Inflammatory macrophage treated with lipopolysaccharide for 4 hours (primary cell): ENCODE data around the gene STK38.

Source experiments
- DNase-seq: peaks from one replicate; pipeline ENCODE4 v3.0.0-alpha.2; 2020

STK38 gene

DNA sequence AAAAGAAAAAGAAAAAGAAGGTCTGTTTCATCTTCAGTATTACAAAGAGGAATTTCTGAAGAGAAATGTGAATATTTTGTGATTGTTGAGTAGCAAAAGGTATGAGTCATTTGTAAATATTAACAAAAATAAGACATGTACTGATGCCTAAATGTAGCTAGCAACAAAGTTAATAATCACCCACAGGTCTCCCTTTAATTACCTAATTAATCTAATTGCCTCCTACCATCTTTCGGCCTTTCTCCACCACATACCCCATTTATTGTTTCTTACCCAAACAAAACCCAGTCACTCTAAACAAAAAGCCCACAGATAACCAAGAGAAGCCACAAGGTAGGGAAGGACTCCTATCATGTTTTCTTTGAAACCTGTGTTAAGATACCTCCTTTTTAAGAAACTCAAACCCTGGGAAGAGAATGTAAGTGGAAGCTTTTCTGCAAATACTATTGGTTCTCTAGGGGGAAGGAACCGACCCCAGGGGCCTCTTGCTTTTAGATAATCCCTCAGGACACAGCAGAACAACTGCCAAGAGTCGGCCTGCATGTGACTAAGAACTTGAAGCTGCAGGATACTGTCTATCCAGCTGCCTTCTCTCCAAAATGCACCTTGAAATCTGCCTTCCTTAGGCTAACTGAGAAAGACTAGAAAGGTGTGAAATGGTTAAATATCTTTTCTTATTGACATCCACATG lies 16.1 kb upstream of the STK38 start:
- DNase-seq = no peak

- DNase-seq = no peak
Observed at GRCh38 chr6:36560822-36561221, 13.5 kb upstream of the STK38 start.

DNA sequence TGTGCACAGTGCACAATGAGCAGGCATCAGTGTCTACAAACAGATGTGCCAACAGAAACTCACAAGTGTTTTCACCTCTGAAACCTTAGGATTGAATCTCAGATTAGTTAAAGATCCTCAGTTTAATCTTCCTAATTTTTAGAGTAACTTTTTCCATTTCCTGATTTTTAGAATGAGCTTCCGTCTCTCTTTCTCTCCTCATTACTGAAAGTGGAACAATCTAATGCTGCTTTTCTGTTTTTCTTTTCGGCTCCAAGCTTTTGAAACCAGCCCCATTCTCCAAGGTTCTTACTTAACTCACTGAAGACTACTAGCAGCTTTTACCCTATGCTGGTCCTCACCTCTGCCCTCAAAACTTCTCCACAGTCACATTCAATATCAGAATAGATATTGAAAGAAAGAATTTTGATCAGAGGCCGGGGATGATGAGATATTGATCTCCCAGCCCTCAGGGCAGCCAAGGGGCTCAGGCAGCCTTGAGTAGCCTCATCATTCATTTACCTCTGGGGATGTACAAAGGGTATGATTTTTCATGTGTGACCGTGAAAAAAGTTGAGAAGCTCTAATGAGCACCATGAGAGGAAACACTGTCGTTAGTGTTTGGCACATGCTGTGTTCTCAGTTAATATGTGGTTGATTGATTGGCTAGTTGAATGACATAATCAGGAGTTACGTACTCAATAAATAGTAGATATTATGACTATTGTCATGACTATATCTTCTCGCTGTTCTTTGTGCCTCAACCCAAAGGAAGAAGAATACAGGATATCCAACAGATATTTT lies 11.9 kb upstream of the STK38 start:
- DNase-seq = peak; percentile 66

- peak; percentile 40 for DNase-seq
Observed at GRCh38 chr6:36556281-36556680, 9.0 kb upstream of the STK38 start.

DNA sequence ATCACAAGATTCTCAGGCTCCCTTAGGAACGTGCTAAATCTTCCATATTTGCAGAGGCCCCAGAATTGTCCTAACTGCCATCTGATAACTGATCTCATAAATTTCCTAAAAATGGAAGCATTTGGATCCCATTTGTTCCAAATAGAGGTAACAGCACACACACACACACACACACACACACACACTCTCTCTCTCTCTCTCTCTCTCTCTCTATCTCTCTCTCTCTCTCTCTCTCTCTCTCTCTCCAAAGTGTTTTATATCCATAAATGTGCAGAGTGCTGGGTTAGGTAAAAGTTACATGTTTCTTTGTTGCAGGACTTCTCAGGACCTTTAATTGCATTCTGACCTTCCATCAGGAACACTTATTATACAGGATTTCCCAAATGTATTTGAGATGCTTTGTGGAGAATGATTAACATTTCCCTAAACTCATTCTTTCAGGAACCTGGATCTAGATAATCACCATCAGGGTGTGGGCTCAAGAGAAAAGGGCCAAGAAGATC lies 8.5 kb upstream of the STK38 start:
- no peak for DNase-seq

DNA sequence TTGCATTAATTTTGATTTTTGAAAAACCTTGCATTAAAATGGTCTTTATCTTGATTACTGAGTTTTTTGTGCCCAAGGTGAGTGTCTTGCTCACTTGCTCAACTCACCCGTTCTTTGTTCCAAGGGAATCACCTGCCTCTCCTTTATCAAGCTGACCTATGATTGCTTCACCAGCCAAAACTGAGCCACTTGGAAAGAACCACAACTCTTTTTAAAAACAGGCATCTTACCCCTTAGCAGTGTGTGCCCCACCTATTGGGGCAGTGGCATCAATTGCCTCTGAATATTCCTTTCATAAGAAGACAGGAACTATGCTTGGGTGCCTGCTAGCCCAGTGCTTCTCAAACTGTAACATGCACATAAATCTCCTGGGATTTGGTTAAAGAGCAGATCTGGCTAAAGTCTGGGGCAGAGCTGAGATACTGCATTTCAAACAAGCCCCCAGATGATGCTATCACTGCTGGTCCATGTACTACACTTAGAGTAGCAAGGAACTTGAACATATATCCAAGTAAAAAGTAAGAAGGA lies 3.3 kb upstream of the STK38 start:
- DNase-seq = no peak

GRCh38 chr6:36548401-36548743 lies 1.1 kb upstream of the STK38 start:
- no peak for DNase-seq

DNA sequence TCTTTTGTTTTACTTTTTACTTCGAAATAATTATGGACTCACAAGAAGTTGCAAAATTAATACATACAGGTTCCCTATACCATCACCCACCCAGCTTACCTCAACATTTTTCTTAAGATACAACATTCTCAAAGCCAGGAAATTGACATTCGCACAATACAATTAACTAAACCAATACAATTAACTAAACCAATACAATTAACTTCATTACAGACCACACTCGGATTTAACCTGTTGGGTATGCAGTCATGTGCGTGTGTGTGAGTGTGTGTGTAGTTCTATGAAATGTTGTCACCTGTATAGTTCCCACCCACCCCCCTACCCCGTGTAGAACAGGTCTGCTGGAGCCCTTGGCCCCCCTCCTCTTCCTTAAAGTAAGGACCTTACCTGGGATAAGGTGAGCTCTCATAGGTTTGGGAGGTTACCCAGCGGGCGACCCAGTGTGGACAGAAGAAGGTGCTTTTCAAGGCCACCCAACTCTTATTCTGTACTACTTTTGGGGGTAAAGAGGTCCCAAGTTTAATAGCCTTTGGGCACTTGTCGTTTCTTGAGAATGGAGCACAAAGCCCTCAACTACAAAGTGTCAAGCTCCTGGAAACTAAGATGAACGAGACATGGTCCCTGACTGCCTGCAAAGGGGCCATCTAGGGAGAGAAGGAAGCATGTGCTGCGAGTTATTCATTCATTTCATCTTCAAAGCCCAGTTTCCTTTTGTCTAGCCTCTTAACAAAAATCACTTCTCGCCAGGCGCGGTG lies 544 bp upstream of the STK38 start:
- no peak for DNase-seq

- peak; percentile 19 for DNase-seq
Observed at GRCh38 chr6:36546308-36546919, 865 bp downstream of the STK38 start.

DNA sequence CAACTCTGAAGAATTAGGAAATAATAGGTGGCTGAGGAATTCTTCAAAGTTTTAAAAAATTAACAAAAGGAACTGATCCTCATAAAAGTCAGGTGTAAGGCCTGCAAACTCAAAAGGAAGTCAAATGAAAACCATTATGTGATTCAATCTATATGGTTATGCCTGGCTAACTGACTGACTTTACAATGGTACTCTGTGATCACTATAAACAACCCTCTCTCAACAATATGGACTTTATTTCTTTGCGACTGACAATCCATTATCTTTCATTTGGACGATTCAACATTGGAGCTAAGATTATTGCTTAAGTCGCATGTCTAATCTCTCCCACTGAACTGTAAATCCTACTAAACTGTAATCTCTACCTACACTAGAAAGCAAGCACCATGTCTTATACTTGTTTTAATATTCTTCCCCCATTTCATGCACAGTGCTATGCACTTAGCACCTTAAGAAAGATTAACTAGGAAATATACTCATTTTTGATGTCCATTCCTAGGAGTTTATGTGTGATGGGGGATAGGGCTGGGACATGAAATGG lies 1.4 kb downstream of the STK38 start:
- DNase-seq = no peak

GRCh38 chr6:36544228-36544627 lies 3.1 kb downstream of the STK38 start:
- DNase-seq = peak; percentile 79

- DNase-seq = no peak
Observed at GRCh38 chr6:36542041-36542440, 5.2 kb downstream of the STK38 start.

DNA sequence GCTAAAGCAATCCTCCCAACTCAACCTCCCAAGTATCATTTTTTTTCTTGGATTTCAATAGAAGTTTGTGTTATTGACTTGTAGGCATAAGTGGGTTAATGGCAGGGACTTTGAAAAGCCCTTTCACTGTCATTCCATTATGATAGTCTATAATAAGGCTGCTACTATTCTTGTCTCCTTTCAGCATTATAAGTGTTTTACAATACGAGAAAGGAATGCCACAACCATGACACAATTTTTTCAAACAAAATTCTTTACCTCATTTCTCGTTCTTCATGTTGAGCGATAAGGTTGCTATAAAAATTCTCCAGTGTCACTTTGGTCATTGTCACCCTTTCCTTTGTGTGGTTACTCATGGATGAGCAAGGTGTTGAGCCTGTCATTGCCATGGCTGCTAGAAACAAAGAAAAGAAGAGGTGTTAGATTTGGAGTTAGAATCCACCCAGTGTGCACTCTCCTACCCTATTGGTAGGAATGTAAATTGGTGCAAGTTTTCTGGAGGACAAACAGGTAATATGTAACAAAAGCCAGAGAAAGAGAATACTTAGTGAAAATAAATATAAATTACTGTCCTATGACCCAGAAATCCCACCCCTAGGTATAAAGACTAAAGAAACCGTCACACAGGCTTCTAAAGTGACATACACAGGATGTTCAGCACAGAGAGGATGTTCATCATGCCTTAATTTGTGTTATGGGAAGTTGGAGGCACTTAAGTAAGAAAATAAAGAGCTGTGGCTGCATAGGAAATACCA lies 7.3 kb downstream of the STK38 start:
- no peak for DNase-seq

DNA sequence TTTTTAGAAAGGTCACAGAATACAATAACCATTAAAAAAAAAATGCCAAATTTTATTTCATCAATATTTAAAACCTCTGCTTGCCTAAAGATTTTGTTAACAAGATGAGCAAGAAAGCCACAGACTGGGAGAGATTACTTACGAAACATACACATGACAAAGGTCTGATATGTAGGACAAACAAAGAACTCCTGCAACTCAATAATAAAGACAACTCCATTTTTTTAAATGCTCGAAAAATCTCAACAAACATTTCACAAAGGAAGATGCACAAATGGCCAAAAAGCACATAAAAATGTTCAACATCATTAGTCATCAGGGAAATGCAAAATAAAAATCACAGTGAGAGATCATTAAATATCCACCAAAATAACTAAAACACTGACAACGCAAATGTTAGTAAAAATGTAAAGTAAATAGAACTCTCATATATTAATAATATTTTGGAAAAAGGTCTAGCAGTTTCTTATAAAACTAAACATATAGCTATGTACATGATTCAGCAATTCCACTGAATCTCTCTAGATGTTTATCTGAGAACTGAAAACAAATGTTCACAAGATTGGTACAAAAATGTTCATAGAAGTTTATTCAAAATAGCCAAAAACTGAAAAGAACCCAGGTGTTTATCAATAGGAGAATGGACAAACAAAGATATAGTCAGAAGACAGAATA lies 10.3 kb downstream of the STK38 start:
- no peak for DNase-seq

DNA sequence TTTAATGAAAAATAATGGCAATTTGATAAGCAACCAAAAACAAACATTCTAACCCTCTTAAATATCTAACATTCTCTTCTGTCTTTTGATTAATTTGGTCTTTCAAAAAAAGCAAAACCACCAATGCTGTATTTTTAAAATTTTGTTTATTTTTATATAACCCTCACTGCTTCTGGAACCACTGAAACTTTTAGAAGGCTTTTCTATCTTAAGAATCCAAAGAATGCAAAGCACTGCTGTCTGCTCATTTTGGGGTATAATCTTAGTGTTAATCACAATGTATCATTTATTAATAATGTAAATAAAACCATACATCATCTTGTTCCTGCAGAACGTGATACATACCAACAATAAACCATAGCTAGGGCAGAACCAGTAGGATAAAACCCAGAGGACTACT lies 14.0 kb downstream of the STK38 start:
- no peak for DNase-seq

DNA sequence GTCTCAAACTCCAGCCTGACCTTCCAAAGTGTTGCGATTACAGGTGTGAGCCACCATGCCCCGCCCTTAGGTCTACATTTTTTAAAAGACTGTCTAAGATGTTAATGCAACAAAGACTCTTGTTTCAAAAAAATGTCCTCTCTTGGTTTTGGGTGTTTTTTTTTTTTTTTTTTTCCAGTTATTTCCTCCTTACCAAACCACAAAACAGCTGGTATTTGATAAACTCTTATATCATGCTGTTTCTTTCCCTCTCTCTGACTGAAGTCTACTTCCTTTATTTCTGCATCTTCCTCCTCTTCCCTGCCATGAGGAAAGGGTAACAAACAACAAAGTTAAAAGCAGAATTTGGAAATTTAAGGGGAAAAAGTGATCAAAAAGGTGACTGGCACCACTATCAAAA lies 21.2 kb downstream of the STK38 start:
- peak; percentile 27 for DNase-seq

DNA sequence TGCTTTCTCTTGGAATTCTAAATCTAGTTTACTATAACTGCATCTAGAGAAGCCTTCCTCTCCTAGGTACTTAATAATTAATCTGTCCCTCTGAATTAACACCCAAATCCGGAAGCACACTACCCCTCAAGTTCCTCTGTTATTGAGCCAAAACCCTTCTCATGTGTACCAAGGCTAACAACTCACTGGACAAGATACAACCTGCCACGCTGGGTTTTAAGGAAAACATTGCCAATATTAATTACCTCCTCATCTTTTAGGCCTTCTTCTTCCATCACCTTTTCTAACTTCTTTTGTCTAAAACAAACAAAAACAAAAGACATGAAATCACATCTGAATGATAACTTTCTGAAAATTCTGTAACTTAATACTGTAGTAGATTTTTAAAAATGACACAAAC lies 21.9 kb downstream of the STK38 start:
- no peak for DNase-seq

GRCh38 chr6:36524871-36525270 lies 22.4 kb downstream of the STK38 start:
- DNase-seq = no peak

GRCh38 chr6:36523936-36524499 lies 23.3 kb downstream of the STK38 start:
- no peak for DNase-seq

DNA sequence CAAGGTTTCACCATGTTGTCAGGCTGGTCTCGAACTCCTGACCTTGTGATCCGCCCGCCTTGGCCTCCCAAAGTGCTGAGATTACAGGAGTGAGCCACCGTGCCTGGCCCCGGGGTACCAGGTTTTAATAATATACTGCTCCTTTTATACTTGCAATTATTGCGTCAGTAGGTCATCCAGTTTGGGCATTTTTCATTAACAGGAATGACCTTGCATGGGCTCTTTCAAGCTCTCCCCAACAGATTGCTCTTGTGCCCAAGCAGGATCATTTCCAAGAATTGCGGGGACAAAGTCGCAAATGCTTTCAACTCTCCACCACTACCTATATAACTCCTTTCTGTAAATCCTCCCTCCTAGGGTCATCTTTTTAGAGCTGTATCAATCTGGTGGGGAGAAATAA lies 23.8 kb downstream of the STK38 start:
- DNase-seq = no peak

DNA sequence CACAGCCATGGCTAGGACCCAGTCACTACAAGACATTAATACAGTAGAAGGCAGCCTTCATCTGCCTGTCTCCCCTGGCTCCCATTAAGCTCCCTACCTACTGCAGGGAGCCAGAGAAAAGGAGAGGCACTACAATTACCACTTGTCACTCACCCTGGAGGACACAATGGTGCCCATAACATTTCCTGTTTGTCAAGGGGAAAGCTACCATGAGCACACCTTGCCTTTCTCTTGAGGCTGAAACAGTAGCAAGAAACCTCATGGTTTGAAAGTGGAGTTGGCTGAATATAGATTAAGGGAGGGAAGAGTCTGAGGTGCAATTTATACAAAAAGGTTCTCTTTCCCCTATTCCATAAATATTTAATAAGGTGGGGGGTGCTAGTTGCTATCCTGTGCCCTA lies 27.9 kb downstream of the STK38 start:
- DNase-seq = no peak
